Skeletal muscle tissue (tissue), 4 donors: ENCODE measurements around the gene TANK. TPM values are rescaled to one million over a fixed set of nuclear protein-coding genes. Genes with fewer than 3 reads are reported as not detected.
A peak's percentile ranks its signal among the peaks of the same experiment; 100 is the strongest.

Experiments
- H3K27ac ChIP-seq: one replicate; pipeline ENCODE4 v1.7.0; 2013; ENCODE audit warnings: mild to moderate bottlenecking, low read depth, low read length, inconsistent platforms
- H3K27me3 ChIP-seq, 3 donors: one replicate each; pipeline ENCODE4 v1.7.0; 2013; ENCODE audit warnings: low read length in 3 of 3; ENCODE audit not compliant: control insufficient read depth in 3 of 3, insufficient read depth in 3 of 3
- H3K36me3 ChIP-seq, 3 donors: one replicate each; pipeline ENCODE4 v1.7.0; 2013; ENCODE audit warnings: low read length in 3 of 3; ENCODE audit not compliant: control insufficient read depth in 3 of 3, insufficient read depth in 3 of 3
- H3K4me1 ChIP-seq, 3 donors: one replicate each; pipeline ENCODE4 v1.7.0; 2013; ENCODE audit warnings: low read length in 3 of 3, mild to moderate bottlenecking in 3 of 3; ENCODE audit not compliant: control insufficient read depth in 3 of 3, insufficient read depth in 3 of 3
- H3K4me3 ChIP-seq, 3 donors: one replicate each; pipeline ENCODE4 v1.7.0; 2013; ENCODE audit warnings: low read length in 3 of 3
- H3K9ac ChIP-seq, 3 donors: one replicate each; pipeline ENCODE4 v1.7.0; 2013; ENCODE audit warnings: low read length in 3 of 3, mild to moderate bottlenecking in 3 of 3, moderate library complexity in 2 of 3, low read depth in 1 of 3
- H3K9me3 ChIP-seq, 3 donors: one replicate each; pipeline ENCODE4 v1.7.0; 2013; ENCODE audit warnings: low read length in 3 of 3; ENCODE audit not compliant: control insufficient read depth in 3 of 3
- total RNA-seq: library from RNA; depleted of rRNA; stranded (reverse); fragments of >200 nt; gene quantifications from one replicate; pipeline ENCODE4 v1.2.3, GENCODE V29; 2014
- donor health status: Osteomylitis.

The TANK gene
- 41.8 TPM for total RNA-seq

DNA sequence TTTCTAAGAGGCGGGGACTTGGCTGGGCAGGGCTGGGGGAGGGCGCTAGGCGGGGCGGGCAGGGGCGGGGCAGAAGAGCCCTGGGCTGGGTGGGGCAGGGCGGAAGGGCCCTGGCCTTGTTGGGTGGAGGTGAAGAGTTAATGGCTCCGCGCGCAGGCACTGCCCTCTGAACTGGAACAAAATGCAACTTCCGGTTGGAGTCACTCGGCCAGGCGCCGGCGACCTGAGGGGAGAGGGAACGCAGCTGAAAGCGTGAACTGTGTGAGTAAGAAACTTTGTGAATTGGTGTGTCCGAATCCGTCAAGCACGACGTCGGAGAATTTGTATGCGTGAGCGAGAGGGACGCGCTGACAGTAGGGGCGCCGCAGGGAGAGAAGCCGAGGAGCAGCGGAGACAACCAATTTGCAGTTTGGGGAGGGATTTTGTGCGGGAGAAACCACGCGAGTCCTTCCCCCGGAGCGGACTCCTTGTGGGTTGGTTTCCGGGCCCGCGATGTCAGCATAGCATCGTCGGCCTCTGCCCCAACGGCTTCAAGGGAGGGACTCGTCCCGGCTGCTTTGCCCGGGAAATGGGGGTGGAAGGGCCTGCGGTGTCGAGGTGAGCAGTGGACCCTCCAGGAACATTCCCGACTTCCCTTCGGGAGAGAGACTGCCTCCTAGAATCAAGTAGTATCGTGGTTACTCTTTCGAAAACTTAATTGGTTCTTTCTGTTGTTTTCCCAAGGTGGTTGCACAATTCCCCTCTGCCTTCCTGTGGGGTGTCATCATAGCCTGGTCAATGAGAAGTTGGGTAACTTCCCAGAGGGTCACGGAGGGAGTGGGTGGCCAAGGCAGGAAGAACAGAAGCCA lies at the start of gene TANK:
Gene TANK (plus strand): TSS at position 203 of the 848 bp plus-strand sequence. CDS start 19,235 bp downstream, outside the sequence.
- peak within 1 kb of the TSS; percentile 95 to 99 (median 97) for H3K9ac ChIP-seq
- H3K9me3 ChIP-seq, result no peaks in the 10 kb centered on the region
- peaks cover 9 to 20% (median 14%) of the 10 kb centered on the region in 3 donors for H3K4me1 ChIP-seq
- no peaks in the 10 kb centered on the region for H3K27me3 ChIP-seq
- H3K27ac ChIP-seq, result peak within 1 kb of the TSS; percentile 97
- peak within 1 kb of the TSS; percentile 96 to 99 (median 96) for H3K4me3 ChIP-seq
- peaks cover 0 to 12% (median 7%) of the 10 kb centered on the region in 3 donors for H3K36me3 ChIP-seq

DNA sequence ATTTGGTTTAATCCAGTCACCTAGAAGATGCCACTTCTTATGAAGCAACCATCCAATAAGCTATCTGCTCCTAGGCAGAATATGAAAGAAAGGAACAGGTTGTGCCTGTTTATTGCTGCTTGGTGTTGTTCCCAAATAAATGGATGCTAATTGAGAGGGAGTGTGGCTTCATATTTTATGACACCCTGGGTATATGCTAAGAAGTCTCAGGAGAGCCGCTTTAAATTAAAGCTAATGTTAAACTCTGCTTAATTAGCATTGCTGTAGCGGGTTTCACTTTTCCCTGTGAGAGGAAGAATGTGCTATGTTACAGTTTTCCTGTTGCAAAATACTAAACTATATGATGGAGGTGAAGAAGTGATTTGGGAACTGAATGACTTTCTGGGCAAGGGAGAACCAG lies 48.7 kb upstream of the TANK start:
- Histone ChIP-seq H3K4me3 (no peak overlapping the region), H3K27me3 (no peaks in the 10 kb centered on the region), H3K9ac (no peak overlapping the region), H3K4me1 (no peaks in the 10 kb centered on the region), H3K36me3 (no peaks in the 10 kb centered on the region), H3K9me3 (no peaks in the 10 kb centered on the region), H3K27ac (no peak overlapping the region)

- Histone ChIP-seq H3K9me3 (no peaks in the 10 kb centered on the region), H3K4me3 (no peak overlapping the region), H3K9ac (no peak overlapping the region), H3K36me3 (no peaks in the 10 kb centered on the region), H3K27me3 (no peaks in the 10 kb centered on the region), H3K27ac (no peak overlapping the region), H3K4me1 (no peaks in the 10 kb centered on the region)
Observed at GRCh38 chr2:161112908-161113307, 47.3 kb upstream of the TANK start.

GRCh38 chr2:161113693-161114575 lies 46.3 kb upstream of the TANK start:
- H3K4me3 ChIP-seq, result no peak overlapping the region
- no peaks in the 10 kb centered on the region for H3K4me1 ChIP-seq
- H3K9me3 ChIP-seq, result no peaks in the 10 kb centered on the region
- H3K9ac ChIP-seq, result no peak overlapping the region
- no peak overlapping the region for H3K27ac ChIP-seq
- H3K27me3 ChIP-seq, result no peaks in the 10 kb centered on the region
- H3K36me3 ChIP-seq, result no peaks in the 10 kb centered on the region

DNA sequence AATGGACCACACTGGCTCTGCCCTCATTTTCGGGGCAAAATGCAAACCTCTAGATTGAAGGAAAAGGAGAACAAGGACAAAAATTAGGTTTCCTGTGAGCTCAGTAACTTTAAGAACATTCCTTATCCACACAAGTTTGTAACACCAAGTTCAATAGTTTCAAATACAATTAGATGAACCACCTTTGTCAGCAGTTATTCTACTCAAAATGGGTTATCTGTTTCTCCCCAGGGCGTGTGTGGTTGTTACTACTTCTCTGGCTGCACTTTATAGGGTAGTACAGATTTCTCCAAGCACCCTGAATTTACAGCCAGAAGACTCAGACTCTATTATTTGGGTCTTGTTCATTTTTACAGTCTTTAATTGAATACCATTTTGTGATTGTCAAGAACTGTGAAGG lies 45.0 kb upstream of the TANK start:
- no peaks in the 10 kb centered on the region for H3K4me1 ChIP-seq
- H3K9ac ChIP-seq, result no peak overlapping the region
- H3K9me3 ChIP-seq, result no peaks in the 10 kb centered on the region
- H3K27me3 ChIP-seq, result no peaks in the 10 kb centered on the region
- no peak overlapping the region for H3K4me3 ChIP-seq
- H3K36me3 ChIP-seq, result no peaks in the 10 kb centered on the region
- no peak overlapping the region for H3K27ac ChIP-seq

DNA sequence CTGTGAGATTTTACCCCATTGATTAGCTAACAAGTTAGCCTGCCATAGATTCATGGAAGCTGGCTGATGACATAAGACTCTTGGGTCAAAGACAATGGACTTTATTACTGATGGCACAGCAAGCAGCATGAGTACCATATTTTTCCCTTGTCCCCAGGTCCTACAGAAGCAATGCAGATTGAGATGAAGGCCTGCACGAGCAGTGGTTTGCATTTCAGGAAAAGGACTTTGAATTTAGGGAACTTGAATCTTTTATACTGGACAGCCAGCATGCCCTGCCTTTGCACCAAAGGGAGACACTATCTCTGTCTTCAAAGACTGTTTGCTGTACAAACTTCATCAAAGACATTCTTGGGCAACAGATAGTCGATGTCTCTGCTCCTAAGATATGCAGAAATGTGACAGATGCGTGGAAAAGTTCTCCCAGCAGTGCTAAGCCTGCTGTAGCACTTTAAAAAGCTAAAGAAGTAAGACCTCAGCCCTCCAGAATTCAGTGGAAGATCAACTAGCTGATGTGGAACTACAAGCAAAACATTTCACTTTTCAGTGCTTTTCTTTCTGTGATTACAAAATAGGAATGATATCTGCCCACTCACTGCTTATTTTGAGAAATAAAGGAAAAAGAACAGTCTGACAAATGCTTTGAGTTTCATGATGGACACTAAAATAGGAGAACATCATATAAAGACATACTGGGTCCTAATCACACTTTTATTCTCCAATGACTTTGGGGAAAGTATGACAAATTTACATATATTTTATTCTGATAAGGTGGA lies 44.4 kb upstream of the TANK start:
- Histone ChIP-seq H3K9me3 (no peaks in the 10 kb centered on the region), H3K4me1 (no peaks in the 10 kb centered on the region), H3K27me3 (no peaks in the 10 kb centered on the region), H3K36me3 (no peaks in the 10 kb centered on the region), H3K4me3 (no peak overlapping the region), H3K27ac (no peak overlapping the region), H3K9ac (no peak overlapping the region)

DNA sequence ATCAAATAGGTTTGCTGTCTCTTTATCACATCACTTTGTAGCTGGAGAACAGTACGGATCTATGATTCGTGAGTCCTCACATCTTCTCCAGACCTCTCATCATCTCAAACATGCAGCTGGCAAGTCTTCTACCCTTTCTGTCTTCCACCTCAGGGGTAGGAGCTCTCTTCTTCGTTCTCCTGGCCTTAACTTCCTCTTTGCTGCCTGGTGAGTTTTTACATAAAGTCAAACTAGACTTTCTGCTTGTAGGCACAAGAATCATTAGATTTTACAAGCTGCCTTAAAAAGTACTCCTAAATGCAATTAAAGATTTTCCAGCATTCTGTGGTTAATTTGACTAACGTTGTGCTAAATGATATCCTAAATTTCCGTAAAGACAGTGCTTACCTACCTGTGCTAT lies 43.7 kb upstream of the TANK start:
- no peak overlapping the region for H3K27ac ChIP-seq
- H3K4me1 ChIP-seq, result no peaks in the 10 kb centered on the region
- H3K9me3 ChIP-seq, result no peaks in the 10 kb centered on the region
- H3K36me3 ChIP-seq, result no peaks in the 10 kb centered on the region
- H3K27me3 ChIP-seq, result no peaks in the 10 kb centered on the region
- no peak overlapping the region for H3K9ac ChIP-seq
- H3K4me3 ChIP-seq, result no peak overlapping the region

DNA sequence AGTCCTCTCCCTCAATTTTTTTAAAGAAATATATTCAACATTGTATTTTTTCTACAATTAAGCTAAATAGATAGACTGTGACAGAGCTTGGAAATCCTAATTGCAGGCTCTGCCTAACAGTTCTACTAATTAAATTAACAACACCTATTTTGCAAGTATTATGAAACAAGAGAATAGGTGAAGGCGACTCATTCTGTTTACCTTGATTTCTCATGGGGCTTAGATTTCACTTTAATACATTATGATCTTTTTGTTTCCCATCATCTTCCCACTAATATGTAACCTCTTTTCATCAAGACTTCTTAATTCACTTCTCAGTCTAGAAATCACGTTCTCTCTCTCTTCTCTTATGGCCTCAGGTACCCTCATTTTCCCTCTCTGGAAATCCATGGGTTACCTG lies 42.7 kb upstream of the TANK start:
- Histone ChIP-seq H3K36me3 (no peaks in the 10 kb centered on the region), H3K9ac (no peak overlapping the region), H3K9me3 (no peaks in the 10 kb centered on the region), H3K27ac (no peak overlapping the region), H3K4me3 (no peak overlapping the region), H3K27me3 (no peaks in the 10 kb centered on the region), H3K4me1 (peaks cover 0 to under 1% (median 0%) of the 10 kb centered on the region in 3 donors)

DNA sequence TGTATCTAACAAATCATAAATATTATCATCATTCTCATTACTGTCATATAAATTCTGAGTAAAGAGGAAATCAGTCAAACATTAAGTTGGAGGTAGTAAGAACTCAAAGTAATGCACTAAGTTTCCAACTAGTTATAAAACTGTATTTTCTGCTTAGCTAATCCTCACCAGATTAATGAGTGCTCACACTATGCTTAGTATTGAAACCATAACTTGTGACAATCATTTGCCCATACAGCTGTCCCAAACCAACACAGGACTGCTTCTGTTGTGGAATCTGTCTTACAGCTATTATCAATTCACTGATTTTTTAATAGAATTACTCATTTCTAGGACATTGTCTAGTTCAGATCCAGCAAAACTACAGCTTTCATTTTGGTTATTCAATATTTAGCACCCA lies 41.5 kb upstream of the TANK start:
- Histone ChIP-seq H3K4me1 (peaks cover 0 to 11% (median 0%) of the 10 kb centered on the region in 3 donors), H3K27ac (no peak overlapping the region), H3K36me3 (no peaks in the 10 kb centered on the region), H3K9me3 (no peaks in the 10 kb centered on the region), H3K27me3 (no peaks in the 10 kb centered on the region), H3K9ac (no peak overlapping the region), H3K4me3 (no peak overlapping the region)
